Measurements from ENCODE around the gene MRPL36.

DNA sequence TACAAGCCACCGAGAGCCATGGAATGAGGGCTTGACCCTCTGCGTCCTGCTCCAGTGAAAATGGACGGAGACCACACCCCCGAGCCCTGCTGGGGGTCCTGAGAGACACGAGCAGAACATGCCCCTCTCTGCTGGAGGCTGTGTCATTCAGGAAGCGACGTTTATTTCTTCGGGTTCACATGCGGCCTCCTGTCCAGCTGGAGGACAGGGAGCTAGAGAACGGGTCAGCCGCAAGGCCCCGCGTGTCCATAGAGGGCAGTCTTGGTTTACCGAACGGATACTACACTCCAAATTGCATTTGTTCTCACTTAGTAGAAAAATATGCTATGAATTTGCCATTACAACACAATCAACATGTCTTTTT is 36.1 kb downstream of the MRPL36 start:
- TF ChIP-seq POLR2AphosphoS5 (IDR thresholded peaks at IDR 0.05; ENCODE audit: low read depth, low read length) (no peak), POLR2A (IDR thresholded peaks at IDR 0.05; ENCODE audit: low read depth, low read length) (no peak)

Measured in GM12892 (cell line).